ENCODE results near the gene ENPP4.
"Not testable (repeated sequence)": the region's sequence is repeated elsewhere in the genome, so short reads cannot be mapped to it uniquely, and the experiment has no call there.

Gene ENPP4

GRCh38 chr6:46134216-46134615, 4.4 kb downstream of the ENPP4 start:
- DNase-seq, result no peak

GRCh38 chr6:46135176-46135575, 5.4 kb downstream of the ENPP4 start:
- DNase-seq, result no peak

GRCh38 chr6:46136831-46137230, 7.0 kb downstream of the ENPP4 start:
- no peak for DNase-seq

- no peak for DNase-seq
Observed at GRCh38 chr6:46137387-46137786, 7.6 kb downstream of the ENPP4 start.

- DNase-seq, result no peak
Observed at GRCh38 chr6:46138281-46138680, 8.5 kb downstream of the ENPP4 start.

GRCh38 chr6:46144270-46144669, 14.5 kb downstream of the ENPP4 start:
- no peak for DNase-seq

GRCh38 chr6:46149066-46149465, 19.3 kb downstream of the ENPP4 start:
- not testable (repeated sequence) for DNase-seq

GRCh38 chr6:46156701-46157100, 26.9 kb downstream of the ENPP4 start:
- DNase-seq, result no peak

- DNase-seq, result no peak
Observed at GRCh38 chr6:46159229-46159628, 29.4 kb downstream of the ENPP4 start.

- DNase-seq, result no peak
Observed at GRCh38 chr6:46160102-46160501, 30.3 kb downstream of the ENPP4 start.

GRCh38 chr6:46170357-46171289, 40.8 kb downstream of the ENPP4 start, which contains the start of gene ENPP5:
TSS of gene ENPP5 (minus strand) at chr6:46170980. CDS start at chr6:46168262, 2,718 bp downstream.
- peak; percentile 83 for DNase-seq

GRCh38 chr6:46172176-46172575, 42.4 kb downstream of the ENPP4 start:
- no peak for DNase-seq

GRCh38 chr6:46174904-46175303, 45.1 kb downstream of the ENPP4 start:
- DNase-seq, result no peak

GRCh38 chr6:46175446-46175845, 45.7 kb downstream of the ENPP4 start:
- no peak for DNase-seq

GRCh38 chr6:46175976-46176375, 46.2 kb downstream of the ENPP4 start:
- DNase-seq, result no peak

GRCh38 chr6:46184114-46184513, 54.3 kb downstream of the ENPP4 start:
- DNase-seq, result no peak

- DNase-seq, result no peak
Observed at GRCh38 chr6:46186583-46186982, 56.8 kb downstream of the ENPP4 start.

- no peak for DNase-seq
Observed at GRCh38 chr6:46189726-46190125, 59.9 kb downstream of the ENPP4 start.

- no peak for DNase-seq
Observed at GRCh38 chr6:46190889-46191288, 61.1 kb downstream of the ENPP4 start.

- no peak for DNase-seq
Observed at GRCh38 chr6:46191961-46192360, 62.2 kb downstream of the ENPP4 start.

Measured in retina (tissue), 1 donor.